Effector memory CD4-positive, alpha-beta T cell (primary cell): ENCODE data around the gene GH1.
"Not testable (repeated sequence)": the region's sequence is repeated elsewhere in the genome, so short reads cannot be mapped to it uniquely, and the experiment has no call there.

Source experiments
- DNase-seq, 3 donors: peaks; one replicate each; pipeline ENCODE4 v3.0.0-alpha.2; 2020
- H3K27ac ChIP-seq: 2 replicates; pipeline ENCODE4 v1.7.0; 2013; ENCODE audit warnings: mild to moderate bottlenecking, low read length, moderate library complexity; ENCODE audit not compliant: insufficient read depth, poor library complexity, severe bottlenecking
- H3K27me3 ChIP-seq: replicated peaks from 2 replicates; pipeline ENCODE4 v1.7.0; 2013; ENCODE audit warnings: mild to moderate bottlenecking, low read length; ENCODE audit not compliant: insufficient read depth, control insufficient read depth, poor library complexity, severe bottlenecking
- H3K36me3 ChIP-seq: 2 replicates; pipeline ENCODE4 v1.7.0; 2013; ENCODE audit warnings: mild to moderate bottlenecking, low read length, moderate library complexity; ENCODE audit not compliant: control insufficient read depth, insufficient read depth
- H3K4me1 ChIP-seq: 2 replicates; pipeline ENCODE4 v1.7.0; 2013; ENCODE audit warnings: low read length, mild to moderate bottlenecking; ENCODE audit not compliant: control insufficient read depth, insufficient read depth, poor library complexity, severe bottlenecking
- H3K4me3 ChIP-seq: 2 replicates; pipeline ENCODE4 v1.7.0; 2013; ENCODE audit warnings: low read length, low read depth, mild to moderate bottlenecking; ENCODE audit not compliant: insufficient read depth, poor library complexity, severe bottlenecking
- H3K9me3 ChIP-seq: 2 replicates; pipeline ENCODE4 v1.7.0; 2013; ENCODE audit warnings: mild to moderate bottlenecking, low read length, moderate library complexity; ENCODE audit not compliant: control insufficient read depth
- total RNA-seq, 3 donors: gene quantifications; one replicate each; lab custom pipeline; 2026; lab: John Stamatoyannopoulos, UW

The GH1 gene
- total RNA-seq, result 0 reads per million in 3 donors

GRCh38 chr17:63918789-63919305 is at the start of gene GH1:
TSS of gene GH1 (minus strand) at chr17:63918839. CDS start at chr17:63918776, 63 bp downstream.
- not testable (repeated sequence) for H3K27me3 ChIP-seq, H3K4me1 ChIP-seq, H3K36me3 ChIP-seq, H3K4me3 ChIP-seq, H3K27ac ChIP-seq, H3K9me3 ChIP-seq, DNase-seq

- Histone ChIP-seq H3K27ac (no peak overlapping the region), H3K36me3 (no peaks in the 10 kb centered on the region), H3K4me3 (no peak overlapping the region), H3K9me3 (no peaks in the 10 kb centered on the region), H3K27me3 (no peaks in the 10 kb centered on the region), H3K4me1 (no peaks in the 10 kb centered on the region)
- no peak for DNase-seq
These were observed 49.3 kb upstream of the GH1 start for GRCh38 chr17:63967953-63968352.

- no peak for DNase-seq
These were observed 48.1 kb upstream of the GH1 start for GRCh38 chr17:63966646-63967264.

GRCh38 chr17:63963123-63963522 is 44.5 kb upstream of the GH1 start:
- H3K9me3 ChIP-seq, result no peaks in the 10 kb centered on the region
- H3K27ac ChIP-seq, result no peak overlapping the region
- H3K4me1 ChIP-seq, result peaks cover 3% of the 10 kb centered on the region
- DNase-seq, result no peak
- no peaks in the 10 kb centered on the region for H3K36me3 ChIP-seq
- no peaks in the 10 kb centered on the region for H3K27me3 ChIP-seq
- no peak overlapping the region for H3K4me3 ChIP-seq

More at GRCh38 chr17:63966646-63967264, 48.1 kb upstream of the GH1 start:
- H3K27ac ChIP-seq, result no peak overlapping the region
- H3K4me1 ChIP-seq, result no peaks in the 10 kb centered on the region
- H3K27me3 ChIP-seq, result no peaks in the 10 kb centered on the region
- no peak overlapping the region for H3K4me3 ChIP-seq
- no peaks in the 10 kb centered on the region for H3K36me3 ChIP-seq
- H3K9me3 ChIP-seq, result no peaks in the 10 kb centered on the region

- Histone ChIP-seq H3K36me3 (no peaks in the 10 kb centered on the region), H3K4me3 (no peak overlapping the region), H3K4me1 (peaks cover 3% of the 10 kb centered on the region), H3K27ac (no peak overlapping the region), H3K27me3 (no peaks in the 10 kb centered on the region), H3K9me3 (no peaks in the 10 kb centered on the region)
- no peak for DNase-seq
These were observed 43.7 kb upstream of the GH1 start for GRCh38 chr17:63962298-63962744.

DNA sequence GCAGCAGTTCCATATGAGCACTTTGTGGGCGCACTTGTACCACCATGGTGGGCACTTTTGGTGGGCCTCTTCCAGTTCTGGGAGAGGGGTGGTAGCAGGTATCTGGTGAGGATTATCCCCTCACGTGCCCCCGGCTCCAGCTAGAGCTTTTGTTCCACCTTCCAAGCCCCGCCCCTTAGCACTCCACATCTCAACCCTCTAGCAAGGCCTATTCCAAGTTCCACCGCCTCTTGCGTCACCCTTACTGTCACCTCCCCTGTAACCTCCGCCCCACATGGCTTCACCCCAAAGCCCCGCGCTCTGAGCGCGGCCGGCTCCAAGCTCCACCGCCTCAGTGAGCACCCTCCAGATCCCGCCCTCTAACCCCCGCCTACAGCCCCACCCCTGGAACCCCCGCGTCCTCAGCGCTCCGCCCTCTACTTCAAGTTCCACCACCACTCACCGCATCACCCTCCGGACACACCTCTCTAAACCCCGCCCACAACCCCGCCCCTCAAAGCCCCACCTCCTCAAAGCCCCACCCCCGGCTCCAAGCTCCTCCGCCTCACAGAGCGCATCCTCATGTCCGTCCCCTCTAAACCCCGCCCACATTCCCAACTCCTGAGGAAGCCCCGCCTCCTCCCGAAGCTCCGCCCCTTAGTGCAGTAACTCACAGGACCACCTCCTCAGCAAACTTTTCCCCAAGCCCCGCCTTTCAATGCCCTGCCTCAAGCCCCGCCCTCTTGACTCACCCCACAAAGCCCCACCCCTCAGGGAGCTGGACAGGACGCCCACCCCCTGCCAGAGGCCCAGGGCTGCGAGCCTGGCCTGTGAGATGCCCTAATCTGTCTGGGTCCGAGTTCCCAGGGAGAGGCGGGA is 42.9 kb upstream of the GH1 start:
- H3K4me3 ChIP-seq, result no peak overlapping the region
- H3K27me3 ChIP-seq, result no peaks in the 10 kb centered on the region
- H3K36me3 ChIP-seq, result no peaks in the 10 kb centered on the region
- DNase-seq, result peak; percentile 17 to 37 (median 36)
- H3K27ac ChIP-seq, result no peak overlapping the region
- no peaks in the 10 kb centered on the region for H3K9me3 ChIP-seq
- peaks cover 3% of the 10 kb centered on the region for H3K4me1 ChIP-seq

GRCh38 chr17:63960430-63960829 is 41.8 kb upstream of the GH1 start:
- H3K4me1 ChIP-seq, result peaks cover 3% of the 10 kb centered on the region
- no peak for DNase-seq
- no peak overlapping the region for H3K27ac ChIP-seq
- no peaks in the 10 kb centered on the region for H3K36me3 ChIP-seq
- H3K4me3 ChIP-seq, result no peak overlapping the region
- no peaks in the 10 kb centered on the region for H3K27me3 ChIP-seq
- H3K9me3 ChIP-seq, result no peaks in the 10 kb centered on the region

DNA sequence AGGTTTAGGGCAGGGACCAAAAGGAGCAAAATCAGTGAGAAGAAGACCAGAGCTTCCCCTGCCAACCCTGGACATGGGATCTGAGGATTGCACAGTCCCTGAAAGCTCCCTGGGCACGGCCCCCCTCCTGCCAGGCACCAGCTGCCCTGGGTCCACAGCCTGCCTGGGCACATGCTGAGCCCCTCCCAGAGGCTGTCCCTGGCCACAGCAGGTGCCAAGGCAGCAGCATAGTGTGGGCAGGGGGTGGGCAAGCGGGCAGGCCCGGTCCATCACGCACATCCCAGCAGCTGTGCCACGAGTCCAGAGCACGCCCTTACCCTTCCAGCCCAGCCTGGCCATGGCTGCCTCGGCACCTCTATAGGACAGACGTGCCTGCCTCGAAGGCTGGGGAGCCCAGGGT is 41.4 kb upstream of the GH1 start:
- Histone ChIP-seq H3K27ac (no peak overlapping the region), H3K4me1 (peaks cover 3% of the 10 kb centered on the region), H3K27me3 (no peaks in the 10 kb centered on the region), H3K4me3 (no peak overlapping the region), H3K36me3 (no peaks in the 10 kb centered on the region), H3K9me3 (no peaks in the 10 kb centered on the region)
- DNase-seq, result no peak

- Histone ChIP-seq H3K27me3 (no peaks in the 10 kb centered on the region), H3K4me1 (peaks cover 16% of the 10 kb centered on the region), H3K27ac (no peak overlapping the region), H3K9me3 (no peaks in the 10 kb centered on the region), H3K36me3 (no peaks in the 10 kb centered on the region), H3K4me3 (no peak overlapping the region)
- DNase-seq, result no peak
These were observed 37.8 kb upstream of the GH1 start for GRCh38 chr17:63956296-63956920.
